Esophagus muscularis mucosa (tissue), 4 donors: ENCODE data around the gene SLC12A2. TPM values are rescaled to one million over a fixed set of nuclear protein-coding genes. Genes with fewer than 3 reads are reported as not detected.

Experiments used
- DNase-seq: peaks from one replicate; pipeline ENCODE4 v3.0.0-alpha.2; 2017; ENCODE audit errors: extremely low spot score
- H3K27ac ChIP-seq, 4 donors: fragments of 200-600 bp; sonication (generic); replicated peaks in 1 of 4; 1 replicate in 3 of 4; 2 replicates in 1 of 4; pipeline ENCODE4 v1.5.1; 2016 to 2019; ENCODE audit warnings: mild to moderate bottlenecking in 1 of 4
- H3K27me3 ChIP-seq, 4 donors: fragments of 200-600 bp; sonication (generic); one replicate each; pipeline versions ENCODE4 v1.5.1 to v1.6.0; 2016 to 2019
- H3K36me3 ChIP-seq, 4 donors: fragments of 200-600 bp; sonication (generic); one replicate each; pipeline ENCODE4 v1.5.1; 2016 to 2019
- H3K4me1 ChIP-seq, 4 donors: fragments of 200-600 bp; sonication (generic); one replicate each; pipeline ENCODE4 v1.5.1; 2016 to 2019
- H3K4me3 ChIP-seq, 4 donors: fragments of 200-600 bp; sonication (generic); 1 replicate in 2 of 4; 2 replicates in 2 of 4; pipeline ENCODE4 v1.5.1; 2016 to 2019; ENCODE audit warnings: mild to moderate bottlenecking in 4 of 4, moderate library complexity in 1 of 4
- H3K9me3 ChIP-seq, 4 donors: fragments of 200-600 bp; sonication (generic); 1 replicate in 3 of 4; 2 replicates in 1 of 4; pipeline ENCODE4 v1.5.1; 2016 to 2019
- CTCF ChIP-seq, 3 experiments: fragments of 200-600 bp in 2 of 3; fragments of 450-650 bp in 1 of 3; sonication (generic) in 2 of 3; IDR thresholded peaks; one replicate each; pipeline ENCODE4 v1.5.1; 2017 to 2019; ENCODE audit warnings: antibody characterized with exemption in 3 of 3, mild to moderate bottlenecking in 2 of 3, moderate library complexity in 1 of 3
- EP300 ChIP-seq: sonication (generic); formaldehyde crosslinking; IDR thresholded peaks from one replicate; pipeline ENCODE4 v1.6.1; 2017; ENCODE audit warnings: antibody characterized with exemption
- POLR2A ChIP-seq: fragments of 450-650 bp; IDR thresholded peaks from one replicate; pipeline ENCODE4 v1.6.1; 2017; ENCODE audit warnings: antibody characterized with exemption, moderate library complexity, mild to moderate bottlenecking, low read depth
- POLR2AphosphoS5 ChIP-seq, 2 donors: sonication (generic); formaldehyde crosslinking; IDR thresholded peaks; one replicate each; pipeline ENCODE4 v1.6.1; 2017; ENCODE audit warnings: antibody characterized with exemption in 2 of 2
- WGBS: methylation state at CpG from one replicate; pipeline ENCODE4 v1.1.5; 2018; 5-methylcytosine and 5-hydroxymethylcytosine counted together
- intact Hi-C: fragments of 100-400 bp; cut with DNase I; formaldehyde crosslinking; loops from one replicate; pipeline ENCODE4 v1.15.1; 2023
- total RNA-seq, 4 donors: library from RNA; depleted of rRNA; stranded (reverse); fragments of >200 nt; gene quantifications; one replicate each; pipeline versions ENCODE4 v1.1.0 to v1.2.1, GENCODE V29; 2016

SLC12A2 gene
- total RNA-seq, 4 donors from 2014 or later = 93.4 to 132 (median 113) TPM

- TF ChIP-seq CTCF (IDR thresholded peaks at IDR 0.05) (no peak), EP300 (no peak), POLR2A (no peak), POLR2AphosphoS5 (IDR thresholded peaks at IDR 0.05) (no peak)
- peaks cover 0 to 8% (median 0%) of the 10 kb centered on the region in 4 donors for H3K4me1 ChIP-seq
- no peak for DNase-seq
- H3K36me3 ChIP-seq = peaks cover 10 to 53% (median 26%) of the 10 kb centered on the region in 4 donors
- no peaks in the 10 kb centered on the region for H3K9me3 ChIP-seq
- H3K27me3 ChIP-seq = no peaks in the 10 kb centered on the region
- no peak overlapping the region for H3K4me3 ChIP-seq
- no peak overlapping the region for H3K27ac ChIP-seq
- intact Hi-C loops = no loop called here
- WGBS = 97% methylated on average over 2 of the region's 2 CpGs
Observed at GRCh38 chr5:128146671-128147070, 63.1 kb downstream of the SLC12A2 start.

GRCh38 chr5:128154943-128155342 lies 71.4 kb downstream of the SLC12A2 start:
- no peaks in the 10 kb centered on the region for H3K9me3 ChIP-seq
- DNase-seq = no peak
- intact Hi-C loops = no loop called here
- peaks cover 0 to 26% (median 19%) of the 10 kb centered on the region in 4 donors for H3K4me1 ChIP-seq
- TF ChIP-seq EP300 (no peak), POLR2AphosphoS5 (IDR thresholded peaks at IDR 0.05) (no peak), CTCF (IDR thresholded peaks at IDR 0.05) (no peak), POLR2A (no peak)
- no peak overlapping the region for H3K4me3 ChIP-seq
- peaks cover 18 to 85% (median 46%) of the 10 kb centered on the region in 4 donors for H3K36me3 ChIP-seq
- H3K27ac ChIP-seq = no peak overlapping the region
- 77% methylated on average over 3 of the region's 3 CpGs for WGBS
- no peaks in the 10 kb centered on the region for H3K27me3 ChIP-seq

- H3K4me1 ChIP-seq = peaks cover 0 to 26% (median 19%) of the 10 kb centered on the region in 4 donors
- no peak overlapping the region for H3K4me3 ChIP-seq
- TF ChIP-seq CTCF (IDR thresholded peaks at IDR 0.05) (peak in 1 of 3 experiments; percentile 13), POLR2A (no peak), EP300 (no peak), POLR2AphosphoS5 (IDR thresholded peaks at IDR 0.05) (no peak)
- intact Hi-C loops = no loop called here
- H3K27me3 ChIP-seq = no peaks in the 10 kb centered on the region
- no peaks in the 10 kb centered on the region for H3K9me3 ChIP-seq
- DNase-seq = no peak
- H3K36me3 ChIP-seq = peaks cover 18 to 91% (median 47%) of the 10 kb centered on the region in 4 donors
- H3K27ac ChIP-seq = peak overlapping the region in 1 of 4 donors; percentile 16
Observed at GRCh38 chr5:128155776-128156175, 72.2 kb downstream of the SLC12A2 start.

- Histone ChIP-seq H3K9me3 (no peaks in the 10 kb centered on the region), H3K27me3 (no peaks in the 10 kb centered on the region), H3K36me3 (peaks cover 13 to 88% (median 47%) of the 10 kb centered on the region in 4 donors), H3K4me3 (no peak overlapping the region), H3K27ac (peak overlapping the region in 1 of 4 donors; percentile 5), H3K4me1 (peaks cover 0 to 26% (median 19%) of the 10 kb centered on the region in 4 donors)
- DNase-seq = no peak
- TF ChIP-seq EP300 (no peak), CTCF (IDR thresholded peaks at IDR 0.05) (no peak), POLR2AphosphoS5 (IDR thresholded peaks at IDR 0.05) (no peak), POLR2A (no peak)
- WGBS = 88% methylated on average over 3 of the region's 3 CpGs
- intact Hi-C loops = no loop called here
Observed at GRCh38 chr5:128156521-128156920, 73.0 kb downstream of the SLC12A2 start.

GRCh38 chr5:128158342-128158741 lies 74.8 kb downstream of the SLC12A2 start:
- no peaks in the 10 kb centered on the region for H3K27me3 ChIP-seq
- WGBS = 95% methylated on average over 3 of the region's 3 CpGs
- H3K4me3 ChIP-seq = no peak overlapping the region
- DNase-seq = no peak
- peaks cover 0 to 26% (median 19%) of the 10 kb centered on the region in 4 donors for H3K4me1 ChIP-seq
- peaks cover 4 to 88% (median 50%) of the 10 kb centered on the region in 4 donors for H3K36me3 ChIP-seq
- TF ChIP-seq CTCF (IDR thresholded peaks at IDR 0.05) (no peak), EP300 (no peak), POLR2A (no peak), POLR2AphosphoS5 (IDR thresholded peaks at IDR 0.05) (no peak)
- no peaks in the 10 kb centered on the region for H3K9me3 ChIP-seq
- intact Hi-C loops = no loop called here
- no peak overlapping the region for H3K27ac ChIP-seq
